HEK293 (cell line): ENCODE measurements around the gene DDX53.

Source experiments
- CTCF ChIA-PET: fragments of 350-600 bp; formaldehyde crosslinking; extraction: SDS; loops from one replicate; lab custom pipeline; 2021; ENCODE audit warnings: antibody characterized with exemption; lab: Yijun Ruan, JAX
- POLR2A ChIA-PET: fragments of 300-600 bp; formaldehyde crosslinking; extraction: SDS; loops from one replicate; lab custom pipeline; 2020; ENCODE audit warnings: antibody characterized with exemption, inconsistent platforms; lab: Yijun Ruan, JAX
- H3K27ac ChIP-seq: fragments of 200-500 bp; sonication (Bioruptor generic); 2 replicates; pipeline ENCODE4 v1.5.1; 2014; ENCODE audit warnings: low read depth, low read length, control low read depth, inconsistent platforms; ENCODE audit errors: extremely low read depth
- H3K36me3 ChIP-seq, 2 experiments: fragments of 200-500 bp in 1 of 2; sonication (Bioruptor generic) in 1 of 2; 1 replicate in 1 of 2; 2 replicates in 1 of 2; pipeline ENCODE4 v1.5.1; 2014 to 2017; ENCODE audit warnings: inconsistent platforms in 2 of 2, low read length in 2 of 2; ENCODE audit not compliant: control insufficient read depth in 2 of 2, insufficient read depth in 1 of 2
- H3K4me1 ChIP-seq: fragments of 200-500 bp; sonication (Bioruptor generic); 2 replicates; pipeline ENCODE4 v1.5.1; 2014; ENCODE audit warnings: mild to moderate bottlenecking, low read length, inconsistent platforms; ENCODE audit not compliant: control insufficient read depth, insufficient read depth
- H3K4me3 ChIP-seq: 2 replicates; pipeline ENCODE4 v1.5.1; 2011; ENCODE audit warnings: low read depth, mild to moderate bottlenecking, control low read depth, low read length, moderate library complexity
- H3K9me3 ChIP-seq: fragments of 200-500 bp; sonication (Bioruptor generic); 2 replicates; pipeline ENCODE4 v1.5.1; 2014; ENCODE audit warnings: low read depth, low read length, inconsistent platforms; ENCODE audit not compliant: control insufficient read depth, insufficient read depth
- FEZF1 ChIP-seq: fragments of 450-650 bp; formaldehyde crosslinking; IDR thresholded peaks from 2 replicates; pipeline ENCODE4 v1.5.1; 2016; ENCODE audit warnings: missing biosample characterization, missing genetic modification characterization
- KLF16 ChIP-seq: fragments of 450-650 bp; formaldehyde crosslinking; IDR thresholded peaks from 2 replicates; pipeline ENCODE4 v1.5.1; 2017; ENCODE audit warnings: missing biosample characterization, missing genetic modification characterization
- KLF17 ChIP-seq: fragments of 450-650 bp; formaldehyde crosslinking; IDR thresholded peaks from 2 replicates; pipeline ENCODE4 v1.5.1; 2016; ENCODE audit warnings: missing biosample characterization, missing genetic modification characterization
- KLF7 ChIP-seq: fragments of 450-650 bp; formaldehyde crosslinking; IDR thresholded peaks from 2 replicates; pipeline ENCODE4 v1.5.1; 2016; ENCODE audit warnings: missing biosample characterization, missing genetic modification characterization, borderline replicate concordance
- PRDM1 ChIP-seq: fragments of 450-650 bp; formaldehyde crosslinking; IDR thresholded peaks from 2 replicates; pipeline ENCODE4; 2016; ENCODE audit warnings: missing biosample characterization, missing genetic modification characterization
- PRDM4 ChIP-seq: fragments of 450-650 bp; formaldehyde crosslinking; IDR thresholded peaks from 2 replicates; pipeline ENCODE4 v1.5.1; 2017; ENCODE audit warnings: missing biosample characterization, missing genetic modification characterization
- SCRT2 ChIP-seq: fragments of 450-650 bp; formaldehyde crosslinking; IDR thresholded peaks from 2 replicates; pipeline ENCODE4 v1.5.1; 2016; ENCODE audit warnings: missing biosample characterization, missing genetic modification characterization
- YY1 ChIP-seq: fragments of 450-650 bp; formaldehyde crosslinking; IDR thresholded peaks from 2 replicates; pipeline ENCODE4 v1.5.1; 2018; ENCODE audit warnings: missing biosample characterization, missing genetic modification characterization
- YY2 ChIP-seq: fragments of 450-650 bp; formaldehyde crosslinking; IDR thresholded peaks from 2 replicates; pipeline ENCODE4 v1.5.1; 2016; ENCODE audit warnings: missing biosample characterization, missing genetic modification characterization
- ZBTB1 ChIP-seq: fragments of 450-650 bp; formaldehyde crosslinking; IDR thresholded peaks from 2 replicates; pipeline ENCODE4 v1.5.1; 2016; ENCODE audit warnings: missing biosample characterization, missing genetic modification characterization
- ZBTB7A ChIP-seq: fragments of 450-650 bp; formaldehyde crosslinking; IDR thresholded peaks from 2 replicates; pipeline ENCODE4 v1.5.1; 2016; ENCODE audit warnings: low read depth, missing biosample characterization, missing genetic modification characterization
- ZBTB8A ChIP-seq: fragments of 450-650 bp; formaldehyde crosslinking; IDR thresholded peaks from 2 replicates; pipeline ENCODE4 v1.5.1; 2016; ENCODE audit warnings: missing biosample characterization, missing genetic modification characterization
- ZFP37 ChIP-seq: fragments of 450-650 bp; formaldehyde crosslinking; IDR thresholded peaks from 2 replicates; pipeline ENCODE4 v1.5.1; 2016; ENCODE audit warnings: missing biosample characterization, missing genetic modification characterization
- ZIC2 ChIP-seq: fragments of 450-650 bp; formaldehyde crosslinking; IDR thresholded peaks from 2 replicates; pipeline ENCODE4 v1.5.1; 2016; ENCODE audit warnings: missing biosample characterization, missing genetic modification characterization
- ZNF114 ChIP-seq: fragments of 450-650 bp; formaldehyde crosslinking; IDR thresholded peaks from 2 replicates; pipeline ENCODE4 v1.5.0; 2017; ENCODE audit warnings: missing biosample characterization, missing genetic modification characterization
- ZNF133 ChIP-seq: fragments of 450-650 bp; formaldehyde crosslinking; IDR thresholded peaks from 2 replicates; pipeline ENCODE4 v1.5.1; 2016; ENCODE audit warnings: missing biosample characterization, missing genetic modification characterization
- ZNF18 ChIP-seq: fragments of 450-650 bp; formaldehyde crosslinking; IDR thresholded peaks from 2 replicates; pipeline ENCODE4 v1.5.1; 2016; ENCODE audit warnings: missing biosample characterization, missing genetic modification characterization
- ZNF184 ChIP-seq: fragments of 450-650 bp; IDR thresholded peaks from 2 replicates; pipeline ENCODE4 v1.5.1; 2018; ENCODE audit warnings: missing biosample characterization, mild to moderate bottlenecking, missing genetic modification characterization
- ZNF26 ChIP-seq: fragments of 450-650 bp; formaldehyde crosslinking; IDR thresholded peaks from 2 replicates; pipeline ENCODE4 v1.5.1; 2016; ENCODE audit warnings: missing biosample characterization, missing genetic modification characterization
- ZNF341 ChIP-seq: fragments of 450-650 bp; formaldehyde crosslinking; IDR thresholded peaks from 2 replicates; pipeline ENCODE4; 2016; ENCODE audit warnings: low read depth, missing biosample characterization, missing genetic modification characterization
- ZNF37A ChIP-seq: fragments of 450-650 bp; IDR thresholded peaks from 2 replicates; pipeline ENCODE4 v1.5.1; 2018; ENCODE audit warnings: missing biosample characterization, missing genetic modification characterization
- ZNF501 ChIP-seq: fragments of 450-650 bp; formaldehyde crosslinking; IDR thresholded peaks from 2 replicates; pipeline ENCODE4 v1.5.1; 2016; ENCODE audit warnings: missing biosample characterization, missing genetic modification characterization
- ZNF529 ChIP-seq: fragments of 450-650 bp; formaldehyde crosslinking; IDR thresholded peaks from 2 replicates; pipeline ENCODE4 v1.5.1; 2017; ENCODE audit warnings: missing genetic modification characterization, missing biosample characterization; ENCODE audit not compliant: insufficient replicate concordance
- ZNF555 ChIP-seq: fragments of 450-650 bp; formaldehyde crosslinking; conservative IDR thresholded peaks from 2 replicates; pipeline ENCODE4 v1.5.1; 2017; ENCODE audit warnings: missing biosample characterization, mild to moderate bottlenecking, missing genetic modification characterization, inconsistent platforms
- ZNF571 ChIP-seq: fragments of 450-650 bp; formaldehyde crosslinking; IDR thresholded peaks from 2 replicates; pipeline ENCODE4 v1.5.0; 2017; ENCODE audit warnings: missing biosample characterization, missing genetic modification characterization
- ZNF610 ChIP-seq: fragments of 450-650 bp; formaldehyde crosslinking; IDR thresholded peaks from 2 replicates; pipeline ENCODE4 v1.5.1; 2016; ENCODE audit warnings: missing biosample characterization, missing genetic modification characterization, borderline replicate concordance
- ZNF621 ChIP-seq: fragments of 450-650 bp; formaldehyde crosslinking; IDR thresholded peaks from 2 replicates; pipeline ENCODE4 v1.5.1; 2017; ENCODE audit warnings: missing biosample characterization, missing genetic modification characterization
- ZNF623 ChIP-seq: fragments of 450-650 bp; formaldehyde crosslinking; IDR thresholded peaks from 2 replicates; pipeline ENCODE4 v1.5.1; 2016; ENCODE audit warnings: missing biosample characterization, missing genetic modification characterization
- ZNF660 ChIP-seq: fragments of 450-650 bp; IDR thresholded peaks from 2 replicates; pipeline ENCODE4 v1.5.1; 2018; ENCODE audit warnings: missing biosample characterization, mild to moderate bottlenecking, missing genetic modification characterization
- ZNF747 ChIP-seq: fragments of 450-650 bp; formaldehyde crosslinking; IDR thresholded peaks from 2 replicates; pipeline ENCODE4 v1.5.1; 2016; ENCODE audit warnings: missing biosample characterization, missing genetic modification characterization

DDX53 gene

GRCh38 chrX:22975786-22976185 is 24.0 kb upstream of the DDX53 start:
- Histone ChIP-seq H3K4me1 (no peaks in the 10 kb centered on the region), H3K27ac (no peak overlapping the region), H3K9me3 (no peaks in the 10 kb centered on the region), H3K36me3 (no peaks in the 10 kb centered on the region), H3K4me3 (no peak overlapping the region)
- ChIA-PET POLR2A (no interaction called here), CTCF (no interaction called here)
- TF ChIP-seq PRDM1 (no peak), ZNF184 (tag by site-specific recombination) (no peak), ZIC2 (tag by site-specific recombination) (no peak), ZNF555 (no peak), ZNF623 (tag by site-specific recombination) (no peak)

GRCh38 chrX:22985958-22986357 is 13.8 kb upstream of the DDX53 start:
- no peak overlapping the region for H3K27ac ChIP-seq
- H3K9me3 ChIP-seq: no peaks in the 10 kb centered on the region; the same call in 1 of the 2 replicates
- POLR2A ChIA-PET: no interaction called here
- no peak overlapping the region for H3K4me3 ChIP-seq
- no peaks in the 10 kb centered on the region for H3K36me3 ChIP-seq
- CTCF ChIA-PET: interaction anchor here (0.5 kb wide), 1 partner anchor 288 kb away, joined by 3 read pairs; no protein-coding TSS in a partner anchor
- no peak for TF ChIP-seq ZNF501 (tag by site-specific recombination)
- no peak for TF ChIP-seq ZNF610
- TF ChIP-seq ZNF660 (tag by site-specific recombination): no peak
- TF ChIP-seq ZFP37: no peak
- TF ChIP-seq ZBTB1 (tag by site-specific recombination): no peak
- TF ChIP-seq KLF16 (tag by site-specific recombination): no peak
- TF ChIP-seq SCRT2 (tag by site-specific recombination): no peak
- no peak for TF ChIP-seq KLF7 (tag by site-specific recombination)
- H3K4me1 ChIP-seq: no peaks in the 10 kb centered on the region

- Histone ChIP-seq H3K4me3 (no peak overlapping the region), H3K36me3 (no peaks in the 10 kb centered on the region), H3K9me3 (no peaks in the 10 kb centered on the region; the same call in 1 of the 2 replicates), H3K27ac (no peak overlapping the region), H3K4me1 (no peaks in the 10 kb centered on the region)
- ChIA-PET POLR2A (no interaction called here), CTCF (no interaction called here)
- no peak for TF ChIP-seq ZBTB8A (tag by site-specific recombination)
- TF ChIP-seq ZBTB1 (tag by site-specific recombination): no peak
- no peak for TF ChIP-seq ZNF133 (tag by site-specific recombination)
- no peak for TF ChIP-seq ZNF18
- no peak for TF ChIP-seq ZNF747 (tag by site-specific recombination)
- TF ChIP-seq ZNF26 (tag by site-specific recombination): no peak
- TF ChIP-seq YY1: no peak
- TF ChIP-seq ZNF114: no peak
- TF ChIP-seq ZNF341 (tag by site-specific recombination): no peak
- no peak for TF ChIP-seq ZNF621 (tag by site-specific recombination)
- no peak for TF ChIP-seq ZBTB7A (tag by site-specific recombination)
- TF ChIP-seq KLF17: no peak
- no peak for TF ChIP-seq ZNF37A
- no peak for TF ChIP-seq YY2 (tag by site-specific recombination)
- TF ChIP-seq ZNF529 (tag by site-specific recombination): no peak
- TF ChIP-seq PRDM4 (tag by site-specific recombination): no peak
- no peak for TF ChIP-seq ZNF571 (tag by site-specific recombination)
- no peak for TF ChIP-seq FEZF1 (tag by site-specific recombination)
These were observed 12.3 kb upstream of the DDX53 start for GRCh38 chrX:22987452-22987851.
